IPS-18a (cell line): ENCODE data around the gene HIGD1A.

ENCODE experiments used
- H3K27ac ChIP-seq: one replicate; pipeline ENCODE4 v1.5.1; 2013; ENCODE audit warnings: low read length
- H3K27me3 ChIP-seq: one replicate; pipeline ENCODE4 v1.6.1; 2013; ENCODE audit warnings: mild to moderate bottlenecking, low read length; ENCODE audit not compliant: control insufficient read depth, insufficient read depth
- H3K36me3 ChIP-seq: one replicate; pipeline ENCODE4 v1.6.1; 2013; ENCODE audit warnings: low read depth, low read length; ENCODE audit not compliant: control insufficient read depth
- H3K4me1 ChIP-seq: one replicate; pipeline ENCODE4 v1.6.1; 2013; ENCODE audit warnings: low read depth, low read length; ENCODE audit not compliant: control insufficient read depth
- H3K4me3 ChIP-seq: one replicate; pipeline ENCODE4 v1.5.1; 2013; ENCODE audit warnings: low read length
- H3K9ac ChIP-seq: one replicate; pipeline ENCODE4 v1.6.1; 2013; ENCODE audit warnings: mild to moderate bottlenecking, low read length, moderate library complexity
- H3K9me3 ChIP-seq: one replicate; pipeline ENCODE4 v1.6.1; 2013; ENCODE audit warnings: low read depth, low read length; ENCODE audit not compliant: control insufficient read depth

HIGD1A gene

DNA sequence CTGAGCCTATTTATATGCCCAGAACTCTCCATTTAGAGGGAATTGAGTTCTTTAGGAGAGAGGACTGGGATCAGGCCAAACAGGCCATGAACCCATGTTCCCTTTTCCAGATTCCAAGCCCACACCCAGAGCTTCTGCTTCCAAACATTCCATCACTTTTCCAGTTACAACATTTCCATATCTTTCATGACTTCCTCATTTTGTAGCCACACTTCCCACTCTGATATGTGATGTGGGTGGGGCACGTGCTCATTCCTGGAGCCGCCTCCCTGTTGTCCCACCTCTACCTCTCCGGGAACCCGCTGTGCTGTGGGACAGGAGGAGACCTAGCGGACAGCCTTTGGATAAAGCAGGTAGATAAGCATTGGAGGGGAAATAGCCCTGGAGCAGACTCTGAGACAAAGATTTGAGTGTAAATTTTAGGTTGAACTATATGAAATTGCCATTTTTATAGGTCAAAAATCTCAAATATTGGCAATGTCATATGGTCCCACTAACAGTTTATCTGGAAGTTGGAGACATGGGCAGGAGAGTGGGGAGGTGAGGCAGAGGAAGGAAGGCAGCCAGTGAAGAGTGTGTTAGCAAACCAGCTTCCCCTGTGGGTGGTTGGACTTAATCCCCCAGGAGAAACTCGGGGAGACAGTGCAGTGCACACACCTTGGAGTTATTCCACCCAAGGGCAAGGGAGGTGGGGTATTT lies 39.6 kb upstream of the HIGD1A start:
- Histone ChIP-seq H3K9me3 (no peaks in the 10 kb centered on the region), H3K9ac (no peak overlapping the region), H3K4me1 (peaks cover 7% of the 10 kb centered on the region), H3K36me3 (no peaks in the 10 kb centered on the region), H3K27ac (no peak overlapping the region), H3K4me3 (no peak overlapping the region), H3K27me3 (no peaks in the 10 kb centered on the region)

DNA sequence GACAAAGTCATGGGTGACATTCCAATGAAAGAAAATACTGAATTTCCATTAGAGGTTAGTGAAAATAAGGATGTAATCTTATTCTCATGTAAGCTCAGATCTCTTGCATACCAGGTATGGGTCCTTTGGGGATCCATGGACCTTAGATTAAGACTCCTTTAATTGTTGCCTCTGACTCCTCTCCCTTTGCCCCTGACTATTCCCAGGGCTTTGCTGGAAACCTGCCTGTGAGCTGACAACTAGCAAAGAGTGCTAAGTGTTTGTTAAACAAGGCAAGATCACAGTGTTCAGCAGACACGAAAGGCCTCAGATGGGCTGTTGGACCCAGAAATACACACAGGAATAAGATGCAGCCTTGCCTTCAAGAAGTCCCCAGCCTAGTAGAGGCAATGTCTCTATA lies 37.0 kb upstream of the HIGD1A start:
- no peak overlapping the region for H3K9ac ChIP-seq
- H3K4me1 ChIP-seq, result peaks cover 7% of the 10 kb centered on the region
- H3K27me3 ChIP-seq, result no peaks in the 10 kb centered on the region
- no peak overlapping the region for H3K27ac ChIP-seq
- no peak overlapping the region for H3K4me3 ChIP-seq
- H3K9me3 ChIP-seq, result no peaks in the 10 kb centered on the region
- H3K36me3 ChIP-seq, result no peaks in the 10 kb centered on the region

GRCh38 chr3:42839616-42840015 lies 35.3 kb upstream of the HIGD1A start:
- Histone ChIP-seq H3K9ac (no peak overlapping the region), H3K36me3 (no peaks in the 10 kb centered on the region), H3K9me3 (no peaks in the 10 kb centered on the region), H3K4me3 (no peak overlapping the region), H3K27me3 (no peaks in the 10 kb centered on the region), H3K27ac (no peak overlapping the region), H3K4me1 (peaks cover 7% of the 10 kb centered on the region)

- Histone ChIP-seq H3K36me3 (no peaks in the 10 kb centered on the region), H3K9ac (no peak overlapping the region)
Observed at GRCh38 chr3:42838571-42838970, 34.3 kb upstream of the HIGD1A start.

DNA sequence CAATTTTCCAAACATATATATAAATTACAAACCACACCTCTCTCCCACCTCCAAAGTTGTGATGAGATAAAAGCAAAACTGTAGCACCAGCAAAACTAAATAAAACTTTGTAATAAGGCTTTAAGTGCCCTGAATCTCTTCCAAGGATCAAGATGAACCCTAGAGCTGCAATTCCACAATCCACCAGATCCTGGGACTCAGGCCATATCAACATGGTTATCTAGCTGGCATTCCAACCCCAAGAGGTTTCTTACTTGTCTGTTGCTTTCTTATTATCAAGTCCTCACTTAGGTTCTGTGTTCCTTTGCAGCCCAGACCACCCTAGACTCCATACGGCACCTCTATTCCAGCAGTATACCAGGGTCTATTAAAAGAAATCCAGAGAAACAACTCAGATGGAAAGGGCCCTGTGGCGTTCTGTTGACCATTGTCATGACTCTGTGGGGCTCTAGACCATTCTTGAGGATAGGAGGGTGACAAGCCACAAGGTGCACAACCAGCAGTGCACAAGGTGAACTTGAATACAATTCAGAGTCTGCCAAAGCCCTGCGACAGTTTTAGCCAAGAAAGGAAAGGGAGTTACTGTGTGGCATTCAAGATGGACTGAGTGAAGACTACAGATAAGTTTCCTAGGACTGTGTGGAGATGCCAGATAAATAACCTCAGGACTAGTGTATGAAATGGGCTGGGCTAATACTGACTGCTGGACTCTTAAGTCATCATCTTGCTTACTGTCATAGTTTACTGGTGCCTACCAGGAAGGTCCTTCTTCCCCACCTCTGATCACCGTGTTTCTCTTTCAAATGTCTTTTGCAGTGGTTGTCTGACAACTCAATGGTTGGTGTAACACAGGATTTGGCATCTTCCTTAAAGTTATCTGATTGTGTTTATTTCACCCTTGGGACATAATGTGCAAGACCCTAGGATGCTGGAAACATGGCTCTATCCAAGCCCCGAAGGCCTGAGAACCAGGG lies 32.1 kb upstream of the HIGD1A start:
- H3K4me1 ChIP-seq, result no peaks in the 10 kb centered on the region
- no peaks in the 10 kb centered on the region for H3K9me3 ChIP-seq
- no peak overlapping the region for H3K27ac ChIP-seq
- no peaks in the 10 kb centered on the region for H3K27me3 ChIP-seq
- H3K9ac ChIP-seq, result no peak overlapping the region
- no peaks in the 10 kb centered on the region for H3K36me3 ChIP-seq
- no peak overlapping the region for H3K4me3 ChIP-seq

More at GRCh38 chr3:42838571-42838970, 34.3 kb upstream of the HIGD1A start:
- Histone ChIP-seq H3K4me1 (no peaks in the 10 kb centered on the region), H3K27ac (no peak overlapping the region), H3K4me3 (no peak overlapping the region), H3K9me3 (no peaks in the 10 kb centered on the region), H3K27me3 (no peaks in the 10 kb centered on the region)

- H3K27me3 ChIP-seq, result no peaks in the 10 kb centered on the region
- no peaks in the 10 kb centered on the region for H3K9me3 ChIP-seq
- peaks cover 3% of the 10 kb centered on the region for H3K4me1 ChIP-seq
- H3K9ac ChIP-seq, result no peak overlapping the region
- no peak overlapping the region for H3K27ac ChIP-seq
- no peak overlapping the region for H3K4me3 ChIP-seq
- no peaks in the 10 kb centered on the region for H3K36me3 ChIP-seq
Observed at GRCh38 chr3:42831321-42831713, 27.0 kb upstream of the HIGD1A start.

DNA sequence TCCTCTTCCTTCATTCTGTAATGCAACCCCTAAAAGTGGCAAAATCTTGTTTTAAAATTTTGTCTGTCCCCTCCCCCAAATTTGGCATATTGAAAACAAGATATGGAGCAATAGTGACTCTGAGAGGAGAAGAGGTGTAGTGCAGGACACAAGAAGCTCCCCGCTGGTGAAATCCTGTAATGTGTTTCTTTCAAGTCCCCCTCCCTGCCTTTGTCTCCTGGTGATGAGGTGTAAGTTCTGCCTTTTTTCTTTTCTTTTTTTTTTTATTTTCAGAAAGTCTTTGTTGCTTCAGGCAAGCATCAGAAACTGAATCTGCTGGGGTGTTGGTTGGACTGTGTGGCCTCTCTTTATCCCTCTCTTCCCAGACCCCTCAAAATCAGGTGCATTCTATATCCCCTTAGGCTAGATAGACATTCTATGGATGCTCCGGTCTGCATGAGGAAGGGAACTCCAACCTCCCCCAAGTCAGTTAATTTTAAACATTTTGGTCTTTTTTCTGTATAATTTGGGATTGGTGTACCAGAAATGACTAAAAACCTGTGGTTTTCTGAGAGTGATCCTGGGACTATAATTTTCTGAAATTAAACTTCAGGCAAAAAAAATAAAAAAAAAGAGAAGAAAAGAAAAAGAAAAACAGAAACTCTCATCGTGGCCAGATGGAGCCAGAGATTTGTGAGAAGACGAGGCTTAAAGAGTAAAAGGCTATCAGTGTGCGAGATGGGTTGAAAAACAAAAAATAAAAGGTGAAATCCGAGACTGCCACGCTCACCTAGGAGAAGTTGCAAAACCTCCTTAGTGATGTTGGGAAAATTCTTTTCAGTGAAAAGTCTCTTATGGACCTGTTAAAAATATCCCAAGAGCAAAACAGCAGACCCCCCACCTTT lies 26.4 kb upstream of the HIGD1A start:
- H3K4me3 ChIP-seq, result no peak overlapping the region

DNA sequence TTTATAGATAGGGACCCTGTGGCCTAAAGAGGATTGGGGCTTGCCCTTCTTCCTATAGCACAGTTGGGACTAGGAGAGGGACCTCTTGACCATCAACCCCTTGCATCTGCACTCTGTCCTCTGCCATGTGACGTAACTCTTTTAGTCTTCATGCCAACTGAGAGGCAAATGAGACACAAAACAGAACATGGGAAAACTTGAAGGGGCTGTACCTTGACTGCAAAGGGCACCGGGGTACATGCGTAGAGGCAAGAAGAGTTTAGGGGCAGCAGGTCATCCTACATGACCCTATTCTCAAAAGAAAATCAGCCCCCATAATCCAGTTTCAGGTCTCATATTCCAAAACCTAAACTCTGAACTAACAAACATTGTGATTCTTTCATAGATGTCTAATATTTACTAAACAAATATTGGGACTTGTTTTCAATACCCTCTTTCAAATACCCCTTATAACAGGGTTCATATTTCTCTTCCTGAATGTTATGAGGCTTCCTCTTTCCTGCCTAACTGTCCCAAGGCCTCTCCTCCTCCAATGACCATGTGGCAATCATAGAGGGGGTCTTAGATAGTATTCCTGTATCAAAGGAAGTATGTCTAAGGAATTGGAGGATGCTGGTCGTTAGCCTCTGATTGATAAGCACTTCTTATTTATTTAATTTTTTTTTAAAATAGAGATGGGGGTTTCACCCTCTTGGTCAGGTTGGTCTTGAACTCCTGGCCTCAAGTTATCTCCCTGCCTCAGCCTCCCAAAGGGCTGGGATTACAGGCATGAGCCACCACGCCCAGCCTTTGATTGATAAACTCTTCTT lies 25.5 kb upstream of the HIGD1A start:
- Histone ChIP-seq H3K9ac (no peak overlapping the region), H3K4me1 (peaks cover 3% of the 10 kb centered on the region), H3K9me3 (no peaks in the 10 kb centered on the region), H3K27me3 (no peaks in the 10 kb centered on the region), H3K4me3 (no peak overlapping the region), H3K36me3 (no peaks in the 10 kb centered on the region), H3K27ac (no peak overlapping the region)

More for the DNA sequence above, 26.4 kb upstream of the HIGD1A start:
- H3K9me3 ChIP-seq, result no peaks in the 10 kb centered on the region
- H3K27ac ChIP-seq, result no peak overlapping the region
- H3K36me3 ChIP-seq, result no peaks in the 10 kb centered on the region
- H3K27me3 ChIP-seq, result no peaks in the 10 kb centered on the region
- peaks cover 3% of the 10 kb centered on the region for H3K4me1 ChIP-seq
- H3K9ac ChIP-seq, result no peak overlapping the region

- Histone ChIP-seq H3K9me3 (no peaks in the 10 kb centered on the region), H3K4me1 (peaks cover 3% of the 10 kb centered on the region), H3K4me3 (no peak overlapping the region), H3K36me3 (no peaks in the 10 kb centered on the region), H3K27me3 (no peaks in the 10 kb centered on the region), H3K27ac (no peak overlapping the region), H3K9ac (no peak overlapping the region)
Observed at GRCh38 chr3:42829083-42829627, 24.9 kb upstream of the HIGD1A start.

- no peaks in the 10 kb centered on the region for H3K9me3 ChIP-seq
- no peak overlapping the region for H3K27ac ChIP-seq
- H3K9ac ChIP-seq, result no peak overlapping the region
- H3K27me3 ChIP-seq, result no peaks in the 10 kb centered on the region
- peaks cover 3% of the 10 kb centered on the region for H3K4me1 ChIP-seq
- no peaks in the 10 kb centered on the region for H3K36me3 ChIP-seq
- no peak overlapping the region for H3K4me3 ChIP-seq
Observed at GRCh38 chr3:42827654-42828053, 23.4 kb upstream of the HIGD1A start.
